ENCODE results near the gene SHC4. TPM values are rescaled to one million over a fixed set of nuclear protein-coding genes. Genes with fewer than 3 reads are reported as not detected.

SHC4 gene
- total RNA-seq, 1 donor from 2014 or later, result 4.2 TPM

- Histone ChIP-seq H3K4me3 (ENCODE audit: low read depth, low read length) (no peak overlapping the region), H3K36me3 (ENCODE audit: control insufficient read depth, insufficient read depth, low read length) (no peaks in the 10 kb centered on the region), H3K27me3 (ENCODE audit: control insufficient read depth, insufficient read depth, low read length) (no peaks in the 10 kb centered on the region)
- DNase-seq (ENCODE audit: low read depth), result no peak
- no peak for TF ChIP-seq CTCF (IDR thresholded peaks at IDR 0.05; ENCODE audit: insufficient read depth, low read length, poor library complexity, severe bottlenecking)
Observed at GRCh38 chr15:48851956-48852355, 111.8 kb downstream of the SHC4 start.

GRCh38 chr15:48850648-48851047 lies 113.1 kb downstream of the SHC4 start:
- no peaks in the 10 kb centered on the region for H3K36me3 ChIP-seq (ENCODE audit: control insufficient read depth, insufficient read depth, low read length)
- TF ChIP-seq CTCF (IDR thresholded peaks at IDR 0.05; ENCODE audit: insufficient read depth, low read length, poor library complexity, severe bottlenecking), result no peak
- H3K27me3 ChIP-seq (ENCODE audit: control insufficient read depth, insufficient read depth, low read length), result no peaks in the 10 kb centered on the region
- no peak for DNase-seq (ENCODE audit: low read depth)
- no peak overlapping the region for H3K4me3 ChIP-seq (ENCODE audit: low read depth, low read length)

- DNase-seq (ENCODE audit: low read depth), result no peak
- H3K27me3 ChIP-seq (ENCODE audit: control insufficient read depth, insufficient read depth, low read length), result no peaks in the 10 kb centered on the region
- H3K4me3 ChIP-seq (ENCODE audit: low read depth, low read length), result no peak overlapping the region
- no peak for TF ChIP-seq CTCF (IDR thresholded peaks at IDR 0.05; ENCODE audit: insufficient read depth, low read length, poor library complexity, severe bottlenecking)
- H3K36me3 ChIP-seq (ENCODE audit: control insufficient read depth, insufficient read depth, low read length), result no peaks in the 10 kb centered on the region
Observed at GRCh38 chr15:48845123-48845522, 118.6 kb downstream of the SHC4 start.

- Histone ChIP-seq H3K4me3 (ENCODE audit: low read depth, low read length) (no peak overlapping the region), H3K27me3 (ENCODE audit: control insufficient read depth, insufficient read depth, low read length) (no peaks in the 10 kb centered on the region), H3K36me3 (ENCODE audit: control insufficient read depth, insufficient read depth, low read length) (no peaks in the 10 kb centered on the region)
- no peak for DNase-seq (ENCODE audit: low read depth)
- TF ChIP-seq CTCF (IDR thresholded peaks at IDR 0.05; ENCODE audit: insufficient read depth, low read length, poor library complexity, severe bottlenecking), result no peak
Observed at GRCh38 chr15:48842501-48842900, 121.2 kb downstream of the SHC4 start.

- DNase-seq (ENCODE audit: low read depth), result no peak
- no peak overlapping the region for H3K4me3 ChIP-seq (ENCODE audit: low read depth, low read length)
- no peaks in the 10 kb centered on the region for H3K27me3 ChIP-seq (ENCODE audit: control insufficient read depth, insufficient read depth, low read length)
- no peak for TF ChIP-seq CTCF (IDR thresholded peaks at IDR 0.05; ENCODE audit: insufficient read depth, low read length, poor library complexity, severe bottlenecking)
- no peaks in the 10 kb centered on the region for H3K36me3 ChIP-seq (ENCODE audit: control insufficient read depth, insufficient read depth, low read length)
Observed at GRCh38 chr15:48834756-48835155, 129.0 kb downstream of the SHC4 start.

- H3K4me3 ChIP-seq (ENCODE audit: low read depth, low read length), result no peak overlapping the region
- H3K27me3 ChIP-seq (ENCODE audit: control insufficient read depth, insufficient read depth, low read length), result no peaks in the 10 kb centered on the region
- H3K36me3 ChIP-seq (ENCODE audit: control insufficient read depth, insufficient read depth, low read length), result no peaks in the 10 kb centered on the region
- TF ChIP-seq CTCF (IDR thresholded peaks at IDR 0.05; ENCODE audit: insufficient read depth, low read length, poor library complexity, severe bottlenecking), result no peak
- no peak for DNase-seq (ENCODE audit: low read depth)
Observed at GRCh38 chr15:48833526-48834239, 130.0 kb downstream of the SHC4 start.
